Suprapubic skin (tissue), 4 donors: ENCODE measurements around the gene LHX3.

Source experiments
- EP300 ChIP-seq: sonication (generic); formaldehyde crosslinking; IDR thresholded peaks from one replicate; pipeline ENCODE4 v1.6.1; 2017; ENCODE audit warnings: antibody characterized with exemption
- POLR2A ChIP-seq, 2 donors: fragments of 450-650 bp; IDR thresholded peaks; one replicate each; pipeline ENCODE4 v1.6.1; 2017; ENCODE audit warnings: antibody characterized with exemption in 2 of 2, mild to moderate bottlenecking in 2 of 2, moderate library complexity in 2 of 2
- POLR2AphosphoS5 ChIP-seq, 3 donors: sonication (generic); formaldehyde crosslinking; IDR thresholded peaks; one replicate each; pipeline ENCODE4 v1.6.1; 2017; ENCODE audit warnings: antibody characterized with exemption in 3 of 3
- TF ChIP-seq, protein P1 (sequence below), 2 donors: fragments of 200-600 bp in 1 of 2; fragments of 450-650 bp in 1 of 2; sonication (generic) in 1 of 2; IDR thresholded peaks; one replicate each; pipeline ENCODE4 v1.5.1; 2016 to 2019; ENCODE audit warnings: antibody characterized with exemption in 2 of 2, mild to moderate bottlenecking in 1 of 2, moderate library complexity in 1 of 2

- TF ChIP-seq, protein P1, sequence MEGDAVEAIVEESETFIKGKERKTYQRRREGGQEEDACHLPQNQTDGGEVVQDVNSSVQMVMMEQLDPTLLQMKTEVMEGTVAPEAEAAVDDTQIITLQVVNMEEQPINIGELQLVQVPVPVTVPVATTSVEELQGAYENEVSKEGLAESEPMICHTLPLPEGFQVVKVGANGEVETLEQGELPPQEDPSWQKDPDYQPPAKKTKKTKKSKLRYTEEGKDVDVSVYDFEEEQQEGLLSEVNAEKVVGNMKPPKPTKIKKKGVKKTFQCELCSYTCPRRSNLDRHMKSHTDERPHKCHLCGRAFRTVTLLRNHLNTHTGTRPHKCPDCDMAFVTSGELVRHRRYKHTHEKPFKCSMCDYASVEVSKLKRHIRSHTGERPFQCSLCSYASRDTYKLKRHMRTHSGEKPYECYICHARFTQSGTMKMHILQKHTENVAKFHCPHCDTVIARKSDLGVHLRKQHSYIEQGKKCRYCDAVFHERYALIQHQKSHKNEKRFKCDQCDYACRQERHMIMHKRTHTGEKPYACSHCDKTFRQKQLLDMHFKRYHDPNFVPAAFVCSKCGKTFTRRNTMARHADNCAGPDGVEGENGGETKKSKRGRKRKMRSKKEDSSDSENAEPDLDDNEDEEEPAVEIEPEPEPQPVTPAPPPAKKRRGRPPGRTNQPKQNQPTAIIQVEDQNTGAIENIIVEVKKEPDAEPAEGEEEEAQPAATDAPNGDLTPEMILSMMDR (IDR thresholded peaks at IDR 0.05), result no peak
- TF ChIP-seq POLR2A (IDR thresholded peaks at IDR 0.05), result no peak
- TF ChIP-seq POLR2AphosphoS5 (IDR thresholded peaks at IDR 0.05), result no peak
- TF ChIP-seq EP300, result no peak
Observed at GRCh38 chr9:136171801-136172411, 33.0 kb downstream of the LHX3 start.
